Esophagus squamous epithelium (tissue), 4 donors: ENCODE results near the gene HCN1.

Source experiments
- CTCF ChIP-seq, 6 experiments: fragments of 450-650 bp in 4 of 6; fragments of 200-600 bp in 2 of 6; sonication (generic) in 2 of 6; IDR thresholded peaks; one replicate each; pipeline ENCODE4 v1.5.1; 2016 to 2019; ENCODE audit warnings: antibody characterized with exemption in 6 of 6, mild to moderate bottlenecking in 4 of 6, moderate library complexity in 4 of 6
- POLR2A ChIP-seq, 4 donors: fragments of 450-650 bp; IDR thresholded peaks; one replicate each; pipeline ENCODE4 v1.6.1; 2017; ENCODE audit warnings: antibody characterized with exemption in 4 of 4, mild to moderate bottlenecking in 4 of 4, moderate library complexity in 3 of 4

- TF ChIP-seq POLR2A (IDR thresholded peaks at IDR 0.05), result no peak
- TF ChIP-seq CTCF (IDR thresholded peaks at IDR 0.05), result no peak
Observed at GRCh38 chr5:45335346-45335745, 360.8 kb downstream of the HCN1 start.
